SK-N-SH (cell line): ENCODE measurements around the gene CDH12.
A peak's percentile ranks its signal among the peaks of the same experiment; 100 is the strongest.

ENCODE experiments used
- GATA2 ChIP-seq: sonication (generic); formaldehyde crosslinking; IDR thresholded peaks from 2 replicates; pipeline ENCODE4 v1.5.0; 2020; ENCODE audit warnings: mild to moderate bottlenecking, missing genetic modification reagents
- POLR2AphosphoS5 ChIP-seq: IDR thresholded peaks from 2 replicates; pipeline ENCODE4 v1.6.1; 2012; ENCODE audit warnings: low read depth, low read length
- YY1 ChIP-seq: IDR thresholded peaks from 2 replicates; pipeline ENCODE4 v1.4.0; 2012; ENCODE audit warnings: low read depth, mild to moderate bottlenecking
- TF ChIP-seq, protein P1 (sequence below): fragments of 200-600 bp; sonication (generic); IDR thresholded peaks from 2 replicates; pipeline ENCODE4 v1.6.1; 2017; ENCODE audit warnings: antibody characterized with exemption, mild to moderate bottlenecking, moderate library complexity
- TF ChIP-seq, protein P2 (sequence below): IDR thresholded peaks from 2 replicates; pipeline ENCODE4; 2012

DNA sequence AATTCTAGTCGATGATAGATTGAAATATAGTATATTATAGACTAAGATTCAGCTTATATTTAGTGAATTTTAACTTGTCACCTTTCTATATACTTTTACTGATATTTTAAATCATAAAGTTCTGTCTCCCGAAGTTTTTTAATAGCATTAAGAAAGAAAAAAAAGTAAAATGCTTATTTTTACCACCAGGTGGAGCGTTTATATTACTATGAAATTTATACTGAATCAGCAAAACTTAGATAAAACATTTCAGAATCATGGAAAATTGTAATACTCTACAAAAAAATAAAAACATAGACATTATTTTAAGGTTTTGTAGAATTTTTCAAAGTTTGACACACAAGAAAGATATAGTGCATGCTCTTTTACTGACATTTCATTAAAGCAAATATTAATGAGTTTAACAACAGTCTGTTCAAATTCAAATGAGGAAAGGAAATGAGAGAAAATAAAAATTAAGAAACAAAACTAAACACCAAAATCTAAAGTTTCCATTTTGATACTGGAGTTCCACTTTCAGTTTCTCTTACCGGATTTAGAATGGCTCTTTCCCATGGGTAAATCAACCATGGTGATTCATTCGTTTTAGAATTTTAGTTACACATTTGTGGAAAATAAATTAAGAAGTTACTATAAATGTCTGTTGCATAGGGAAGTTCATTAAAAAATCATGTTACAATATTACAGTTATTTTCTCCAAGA lies 1035.3 kb downstream of the CDH12 start:
- TF ChIP-seq, protein P1, sequence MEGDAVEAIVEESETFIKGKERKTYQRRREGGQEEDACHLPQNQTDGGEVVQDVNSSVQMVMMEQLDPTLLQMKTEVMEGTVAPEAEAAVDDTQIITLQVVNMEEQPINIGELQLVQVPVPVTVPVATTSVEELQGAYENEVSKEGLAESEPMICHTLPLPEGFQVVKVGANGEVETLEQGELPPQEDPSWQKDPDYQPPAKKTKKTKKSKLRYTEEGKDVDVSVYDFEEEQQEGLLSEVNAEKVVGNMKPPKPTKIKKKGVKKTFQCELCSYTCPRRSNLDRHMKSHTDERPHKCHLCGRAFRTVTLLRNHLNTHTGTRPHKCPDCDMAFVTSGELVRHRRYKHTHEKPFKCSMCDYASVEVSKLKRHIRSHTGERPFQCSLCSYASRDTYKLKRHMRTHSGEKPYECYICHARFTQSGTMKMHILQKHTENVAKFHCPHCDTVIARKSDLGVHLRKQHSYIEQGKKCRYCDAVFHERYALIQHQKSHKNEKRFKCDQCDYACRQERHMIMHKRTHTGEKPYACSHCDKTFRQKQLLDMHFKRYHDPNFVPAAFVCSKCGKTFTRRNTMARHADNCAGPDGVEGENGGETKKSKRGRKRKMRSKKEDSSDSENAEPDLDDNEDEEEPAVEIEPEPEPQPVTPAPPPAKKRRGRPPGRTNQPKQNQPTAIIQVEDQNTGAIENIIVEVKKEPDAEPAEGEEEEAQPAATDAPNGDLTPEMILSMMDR = peak; percentile 65
- TF ChIP-seq, protein P2, sequence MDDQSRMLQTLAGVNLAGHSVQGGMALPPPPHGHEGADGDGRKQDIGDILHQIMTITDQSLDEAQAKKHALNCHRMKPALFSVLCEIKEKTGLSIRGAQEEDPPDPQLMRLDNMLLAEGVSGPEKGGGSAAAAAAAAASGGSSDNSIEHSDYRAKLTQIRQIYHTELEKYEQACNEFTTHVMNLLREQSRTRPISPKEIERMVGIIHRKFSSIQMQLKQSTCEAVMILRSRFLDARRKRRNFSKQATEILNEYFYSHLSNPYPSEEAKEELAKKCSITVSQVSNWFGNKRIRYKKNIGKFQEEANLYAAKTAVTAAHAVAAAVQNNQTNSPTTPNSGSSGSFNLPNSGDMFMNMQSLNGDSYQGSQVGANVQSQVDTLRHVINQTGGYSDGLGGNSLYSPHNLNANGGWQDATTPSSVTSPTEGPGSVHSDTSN = no peak
- TF ChIP-seq YY1 (no peak), GATA2 (CRISPR knock-in tag) (no peak), POLR2AphosphoS5 (no peak)
